ENCODE measurements around the gene CFAP410.
A peak's percentile ranks its signal among the peaks of the same experiment; 100 is the strongest.

Gene CFAP410

DNA sequence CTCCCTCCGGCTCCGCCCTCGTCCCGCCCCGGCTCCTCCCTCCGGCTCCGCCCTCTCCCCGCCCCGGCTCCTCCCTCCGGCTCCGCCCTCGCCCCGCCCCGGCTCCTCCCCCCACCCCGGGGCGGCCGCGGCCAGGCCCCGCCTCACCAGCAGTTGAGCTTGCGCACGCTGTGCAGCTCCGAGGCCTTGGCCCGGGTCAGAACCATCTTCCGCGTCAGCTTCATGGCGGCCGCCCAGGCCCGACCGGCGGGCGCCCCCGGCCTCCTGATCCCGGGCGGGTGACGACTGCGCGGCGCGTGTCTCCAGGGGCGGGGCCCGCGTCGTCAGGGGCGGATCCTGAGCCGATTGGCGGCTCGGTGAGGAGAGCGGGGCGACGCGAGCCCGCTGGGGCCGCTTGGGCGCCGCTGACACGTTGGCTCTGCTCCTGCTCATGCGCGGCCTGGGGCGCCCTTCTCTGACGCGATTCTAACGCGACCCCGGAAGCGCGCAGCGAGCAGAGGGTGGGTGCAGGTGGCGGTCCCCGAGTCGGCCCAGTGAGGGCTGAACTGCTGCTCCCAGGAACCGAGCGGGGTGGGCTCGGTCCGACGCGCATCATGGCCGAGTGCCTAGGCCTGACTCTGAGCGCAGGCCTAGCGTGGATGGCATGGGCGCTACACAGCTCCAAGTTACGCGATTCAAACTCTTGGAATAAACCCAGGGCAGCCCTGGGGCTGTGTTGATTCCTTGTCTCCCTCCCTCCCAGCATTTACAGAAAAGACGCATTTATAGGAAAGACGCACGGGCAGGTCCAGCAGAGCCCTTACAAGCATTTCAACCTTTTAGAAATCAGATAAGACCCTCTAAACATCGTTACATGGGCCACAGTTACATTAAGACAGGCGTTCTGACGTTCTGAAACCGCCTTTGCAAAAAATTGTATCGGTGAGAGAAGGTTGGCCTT lies at the start of gene CFAP410:
CFAP410 (minus strand) TSS at position 420 of the 940 bp plus-strand sequence; CDS start at position 224, 196 bp downstream.
- peak; percentile 92 for DNase-seq

DNA sequence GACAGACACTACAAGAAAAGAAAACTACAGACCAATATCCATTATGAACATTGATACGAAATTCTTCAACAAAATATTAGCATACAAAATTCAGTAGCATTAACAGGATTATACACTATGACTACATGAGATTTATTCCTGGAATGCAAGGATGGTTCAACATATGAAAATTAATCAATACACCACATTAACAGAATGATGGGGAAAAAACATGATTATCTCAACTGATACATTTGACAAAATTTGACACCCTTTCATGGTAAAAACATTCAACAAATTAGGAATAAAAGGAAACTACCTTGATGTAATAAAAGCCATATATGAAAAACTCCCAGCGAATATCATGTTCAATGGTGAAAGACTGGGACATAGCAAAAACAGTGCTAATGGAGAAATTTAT lies 45.8 kb upstream of the CFAP410 start:
- DNase-seq, result no peak

DNA sequence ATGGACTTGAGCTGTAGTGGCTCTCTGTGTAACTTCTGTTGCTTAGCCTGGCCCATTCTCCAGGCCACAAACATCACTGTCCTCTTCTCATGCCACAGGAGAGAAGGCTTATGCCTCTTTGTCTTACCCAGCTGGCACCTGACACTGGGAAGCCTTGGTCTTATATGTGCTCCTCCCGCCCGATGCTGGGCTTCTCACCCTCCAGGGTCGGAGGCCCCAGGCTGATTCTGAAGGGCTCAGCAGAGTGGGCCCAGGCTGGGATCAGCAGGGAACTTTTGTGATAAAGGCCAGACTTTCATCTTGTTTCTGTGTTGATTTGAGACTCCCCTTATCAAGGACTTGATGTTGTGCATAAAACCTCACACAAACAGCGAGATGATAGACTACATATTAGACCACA lies 44.0 kb upstream of the CFAP410 start:
- no peak for DNase-seq

DNA sequence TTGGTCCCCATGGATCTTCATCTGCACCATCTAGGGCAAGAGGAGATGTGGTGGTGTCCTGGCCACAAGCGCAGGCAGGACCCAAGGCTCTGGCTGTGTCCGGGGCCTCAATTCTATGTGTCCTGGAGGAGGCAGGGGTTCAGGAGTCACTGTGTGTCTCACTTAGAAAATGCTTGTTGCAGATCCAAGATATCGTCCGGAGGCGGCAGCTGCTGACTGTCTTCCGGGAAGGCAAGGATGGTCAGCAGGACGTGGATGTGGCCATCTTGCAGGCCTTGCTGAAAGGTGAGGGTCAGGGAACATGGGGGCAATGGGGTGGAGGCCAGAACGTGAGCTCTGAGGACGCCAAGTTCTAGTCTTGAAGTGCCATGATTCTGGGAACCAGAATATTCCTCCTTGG lies 43.3 kb upstream of the CFAP410 start:
- no peak for DNase-seq

DNA sequence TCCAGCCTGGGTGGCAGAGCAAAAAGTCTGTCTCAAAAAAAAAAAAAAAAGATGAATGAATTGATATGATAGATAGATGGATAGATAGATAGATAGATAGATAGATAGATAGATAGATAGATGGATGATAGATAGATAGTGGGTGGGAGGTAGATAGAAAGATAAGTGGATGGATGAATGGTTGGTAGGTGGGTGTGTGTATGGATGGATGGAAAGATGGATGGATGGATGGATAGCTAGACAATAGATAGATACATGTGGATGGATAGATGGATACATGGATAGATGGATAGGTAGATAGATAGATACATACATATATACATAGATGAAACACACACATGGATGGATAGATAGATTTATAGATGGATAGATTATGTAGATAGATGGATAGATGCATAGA lies 42.7 kb upstream of the CFAP410 start:
- DNase-seq, result no peak

DNA sequence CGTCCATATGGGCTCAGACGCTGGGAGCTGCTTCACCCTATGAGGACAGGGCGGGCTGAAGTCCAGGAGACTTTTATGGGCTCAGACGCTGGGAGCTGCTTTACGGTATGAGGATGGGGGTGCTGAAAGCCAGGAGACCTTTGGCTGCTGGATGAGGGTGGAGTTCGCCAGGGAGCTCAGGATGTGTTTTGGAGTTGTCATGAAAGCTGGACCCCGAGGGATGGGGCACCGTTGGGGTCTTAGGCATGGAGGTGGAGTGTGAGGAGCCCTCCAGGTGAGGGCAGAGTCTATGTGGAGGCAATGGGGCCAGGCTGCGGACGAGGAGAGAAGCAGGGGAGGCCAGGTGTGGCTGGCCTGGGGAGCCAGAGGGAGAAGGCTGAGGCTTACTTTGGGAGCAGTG lies 41.7 kb upstream of the CFAP410 start:
- DNase-seq, result no peak

DNA sequence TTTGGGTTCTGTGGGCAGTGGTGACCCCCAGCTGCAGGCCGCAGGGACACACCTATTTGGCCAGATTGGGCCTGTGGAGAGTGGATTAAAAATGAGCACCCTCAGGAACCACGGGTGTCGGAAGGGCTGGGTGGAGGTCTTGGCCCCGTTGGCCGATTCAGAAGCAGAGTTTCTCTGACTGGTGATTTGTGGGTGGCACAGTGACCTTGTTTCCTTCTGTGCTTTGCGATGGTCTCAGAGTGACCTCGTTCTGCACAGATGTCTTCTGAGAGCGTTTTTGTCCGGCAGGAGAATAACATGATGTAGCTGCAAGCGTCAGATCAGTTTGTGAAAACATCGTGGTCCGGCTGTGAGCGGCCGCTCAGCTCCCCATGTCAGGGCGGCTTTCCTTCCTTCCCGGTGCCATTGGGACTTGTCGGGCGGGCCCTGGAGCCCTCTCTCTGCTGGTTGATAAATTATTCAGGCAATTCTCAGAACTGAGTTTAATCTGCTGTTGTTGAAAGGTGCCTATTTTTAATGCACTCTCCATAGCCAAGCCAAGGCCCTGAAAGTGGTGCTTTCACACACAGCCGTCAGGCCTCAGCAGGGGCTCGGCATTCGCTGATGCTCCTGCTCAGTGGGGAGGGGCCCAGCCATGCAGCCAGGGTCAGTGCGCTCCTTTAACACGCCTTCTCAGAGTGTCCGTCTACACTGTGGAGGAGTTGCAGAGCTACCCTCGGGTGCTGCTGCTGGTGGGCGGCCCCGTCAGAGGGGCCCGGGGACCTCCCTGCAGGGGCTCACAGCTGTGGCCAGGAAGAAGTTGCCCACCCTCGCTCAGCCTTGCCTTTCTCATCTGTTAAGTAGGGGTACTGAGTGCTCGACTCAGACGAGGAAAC lies 41.0 kb upstream of the CFAP410 start:
- no peak for DNase-seq

DNA sequence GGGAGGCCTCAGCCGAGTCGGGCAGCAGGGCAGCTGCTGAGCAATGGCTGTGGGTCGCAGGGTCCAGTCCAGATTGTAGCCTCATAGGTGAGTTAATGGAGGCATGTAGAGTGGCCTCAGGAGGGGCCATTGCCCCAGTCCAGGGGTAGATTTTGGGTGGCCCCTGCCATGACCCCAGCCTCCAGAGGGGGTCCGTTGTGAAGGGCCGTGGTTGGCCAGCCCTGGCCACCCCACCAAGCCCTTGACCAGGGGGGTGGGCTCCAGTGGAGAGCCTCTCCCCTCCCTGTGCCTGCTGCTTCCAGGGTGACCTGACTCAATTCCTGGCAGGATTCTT lies 40.3 kb upstream of the CFAP410 start:
- DNase-seq, result no peak

DNA sequence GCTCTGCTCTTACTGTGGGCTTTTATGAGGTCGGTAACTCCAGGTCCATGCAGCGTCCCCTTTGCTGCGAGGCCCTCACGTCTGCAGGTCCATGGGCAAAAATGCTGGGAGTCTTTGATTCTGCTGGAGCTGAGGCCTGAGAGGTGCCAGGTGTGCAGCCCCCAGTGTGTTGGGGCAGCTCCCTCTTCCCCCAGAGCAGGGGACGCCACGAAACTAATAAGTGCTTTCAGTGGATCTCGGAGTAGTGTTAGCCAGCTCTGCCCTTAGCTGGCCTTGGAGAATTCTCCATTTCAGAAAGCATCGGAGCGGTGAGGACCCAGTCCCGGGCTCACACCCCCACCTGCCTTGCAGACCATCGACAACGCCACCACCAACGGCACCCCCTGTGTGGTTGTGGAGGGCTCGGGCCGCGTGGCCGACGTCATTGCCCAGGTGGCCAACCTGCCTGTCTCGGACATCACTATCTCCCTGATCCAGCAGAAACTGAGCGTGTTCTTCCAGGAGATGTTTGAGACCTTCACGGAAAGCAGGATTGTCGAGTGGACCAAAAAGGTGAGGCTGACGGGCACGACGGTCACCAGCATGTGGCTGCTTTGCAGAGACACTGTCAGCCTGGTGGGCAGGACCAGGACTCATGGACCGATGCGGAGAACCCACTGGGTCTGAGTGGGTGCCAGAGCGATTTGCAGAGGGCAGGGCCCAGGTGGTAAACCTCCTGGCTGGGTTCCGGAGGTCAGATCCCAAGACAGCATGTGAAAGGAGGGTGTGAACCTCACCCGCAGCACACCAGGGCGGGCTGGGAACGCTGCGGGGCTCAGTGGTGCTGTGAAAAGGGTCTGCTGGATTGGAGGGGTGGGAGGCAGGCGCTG lies 39.7 kb upstream of the CFAP410 start:
- DNase-seq, result no peak

DNA sequence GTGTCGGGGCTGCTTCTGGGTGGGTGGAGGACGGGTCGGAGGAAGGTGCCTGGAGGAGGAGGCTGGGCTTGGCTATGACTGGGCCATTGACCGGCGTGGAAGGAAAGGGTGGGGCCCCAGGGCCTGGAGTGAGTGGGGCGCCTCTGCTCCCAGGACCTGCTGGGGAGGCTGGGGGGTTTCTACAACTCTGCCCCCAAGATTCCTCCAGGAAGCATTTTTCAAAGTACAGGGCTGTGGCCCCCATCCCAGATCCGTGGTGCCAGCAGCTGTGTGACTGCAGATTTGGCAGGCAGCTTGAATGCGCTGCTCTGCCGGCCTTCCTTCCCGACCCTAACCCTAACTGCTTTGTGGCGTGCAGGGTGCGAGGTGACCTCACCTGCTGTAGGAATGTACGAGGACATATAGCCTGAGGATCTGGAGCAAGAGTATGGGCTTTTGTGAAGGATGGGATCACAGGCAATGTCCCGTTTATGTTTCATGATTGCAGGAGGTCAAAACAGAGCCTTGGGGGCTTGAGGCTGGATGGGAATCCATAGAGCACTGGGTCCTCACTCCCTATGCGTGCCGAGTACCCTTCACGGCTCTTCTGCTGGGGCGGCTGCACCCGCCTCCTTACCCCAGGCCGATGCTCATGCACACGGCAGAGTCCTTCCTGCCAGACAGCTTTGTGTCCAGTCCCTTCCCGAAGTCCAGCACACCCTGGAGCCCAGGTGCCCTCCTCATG lies 38.9 kb upstream of the CFAP410 start:
- DNase-seq, result no peak

DNA sequence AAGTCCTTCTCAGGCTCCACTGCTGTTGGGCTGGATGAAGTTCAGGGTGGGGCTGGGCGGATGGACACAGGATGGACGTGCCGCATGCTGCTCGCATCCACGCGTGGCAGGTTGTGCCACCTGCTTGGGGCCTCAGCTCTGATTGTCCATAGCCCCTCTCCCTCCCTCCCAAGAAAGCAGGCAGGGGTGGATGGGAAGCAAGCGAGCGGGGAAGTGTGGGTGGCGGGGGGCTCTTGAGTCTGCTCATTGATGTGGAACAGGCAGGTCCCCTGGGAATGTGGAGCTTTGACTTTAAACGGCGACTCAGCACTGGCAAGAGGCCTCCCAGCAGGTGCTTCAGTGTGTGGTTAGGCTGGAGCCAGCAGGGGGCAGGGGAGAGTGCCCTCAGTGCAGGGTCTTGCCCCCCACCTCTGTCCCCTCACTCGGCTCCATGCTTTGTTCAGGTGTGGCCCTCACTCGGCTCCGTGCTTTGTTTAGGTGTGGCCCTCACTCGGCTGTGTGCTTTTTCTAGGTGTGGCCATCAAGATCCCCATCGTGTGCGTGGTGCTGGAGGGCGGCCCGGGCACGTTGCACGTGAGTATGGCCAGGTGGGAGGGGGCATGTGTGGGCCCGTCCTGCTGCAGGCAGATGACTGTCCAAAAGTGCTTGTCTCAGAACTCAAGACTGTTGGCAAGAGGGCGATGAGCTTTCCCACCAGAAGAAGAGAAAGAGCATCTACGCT lies 38.2 kb upstream of the CFAP410 start:
- no peak for DNase-seq

DNA sequence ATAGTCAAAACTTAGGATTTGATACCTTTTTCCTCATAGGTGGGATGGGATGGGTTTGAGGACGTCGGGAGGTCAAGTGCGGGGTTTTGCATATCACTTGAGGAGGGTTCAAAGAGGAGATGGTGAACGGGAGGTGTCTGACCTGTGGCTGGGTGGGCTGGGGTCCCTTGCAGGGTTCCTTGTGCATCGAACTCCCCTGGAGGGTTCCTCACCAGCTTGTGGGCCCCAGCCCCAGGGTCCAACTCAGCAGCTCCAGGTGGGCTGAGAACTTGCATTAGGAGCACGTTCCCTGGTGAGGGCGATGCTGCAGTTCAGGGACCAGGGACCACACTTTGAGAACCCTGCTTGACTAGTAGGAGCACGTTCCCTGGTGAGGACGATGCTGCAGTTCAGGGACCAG lies 37.4 kb upstream of the CFAP410 start:
- DNase-seq, result no peak

DNA sequence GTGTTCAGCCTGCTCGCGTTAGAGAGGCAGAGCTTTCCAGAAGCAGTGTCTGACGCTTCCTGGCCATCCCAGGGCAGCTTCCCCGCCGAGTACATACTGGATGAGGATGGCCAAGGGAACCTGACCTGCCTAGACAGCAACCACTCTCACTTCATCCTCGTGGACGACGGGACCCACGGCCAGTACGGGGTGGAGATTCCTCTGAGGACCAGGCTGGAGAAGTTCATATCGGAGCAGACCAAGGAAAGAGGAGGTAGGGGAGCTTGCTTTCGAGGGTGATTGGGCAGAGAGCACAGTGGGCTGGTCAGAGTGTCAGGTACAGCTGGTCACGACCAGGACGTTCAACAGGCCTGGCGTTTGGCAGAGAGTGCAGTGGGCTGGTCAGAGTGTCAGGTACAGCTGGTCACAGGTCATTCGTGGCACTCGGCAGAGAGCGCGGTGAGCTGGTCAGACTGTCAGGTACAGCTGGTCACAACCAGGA lies 36.6 kb upstream of the CFAP410 start:
- no peak for DNase-seq

DNA sequence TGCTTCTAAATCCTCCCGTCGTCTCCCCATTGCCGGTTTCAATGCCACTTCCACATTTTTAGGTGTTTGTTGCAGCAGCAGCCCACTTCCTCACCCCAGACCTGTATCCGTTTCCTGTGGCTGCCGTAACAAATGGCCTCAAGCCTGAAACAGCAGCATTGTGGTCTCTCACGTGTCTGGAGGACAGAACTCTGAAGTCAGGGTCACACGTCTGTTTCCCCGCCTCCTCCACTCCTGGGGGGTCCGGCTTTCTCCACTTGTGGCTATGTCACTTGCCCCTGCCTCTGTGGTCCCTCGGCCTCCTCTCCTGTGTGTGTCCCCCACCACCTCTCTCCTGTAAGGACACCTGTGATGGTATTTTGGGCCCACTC lies 36.1 kb upstream of the CFAP410 start:
- peak; percentile 88 for DNase-seq

DNA sequence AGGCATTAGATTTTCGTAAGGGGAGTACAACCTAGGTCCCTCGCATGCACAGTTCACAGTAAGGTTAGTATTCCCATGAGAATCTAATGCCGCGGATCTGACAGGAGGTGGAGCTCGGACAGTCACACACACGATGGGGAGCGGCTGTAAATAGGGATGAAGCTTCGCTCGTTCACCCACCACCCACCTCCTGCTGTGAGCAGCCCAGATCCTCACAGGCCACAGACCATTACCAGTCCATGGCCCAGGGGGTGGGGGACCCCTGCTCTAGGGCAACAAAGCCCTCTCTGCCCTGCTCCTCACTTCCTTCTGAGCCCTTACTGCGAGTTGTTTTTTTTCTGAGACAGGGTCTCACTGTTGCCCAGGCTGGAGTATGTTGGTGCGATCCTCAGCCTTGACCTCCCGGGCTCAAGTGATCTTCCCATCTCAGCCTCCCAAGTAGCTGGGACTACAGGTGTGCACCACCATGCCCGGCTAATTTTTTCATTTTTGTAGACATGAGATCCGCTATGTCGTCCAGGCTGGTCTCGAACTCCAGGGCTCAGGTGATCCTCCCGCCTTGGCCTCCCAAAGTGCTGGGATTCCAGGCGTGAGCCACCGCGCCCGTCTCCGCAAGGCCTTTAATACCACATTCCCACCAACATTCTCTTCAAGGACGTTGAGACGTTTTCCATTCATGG lies 35.6 kb upstream of the CFAP410 start:
- no peak for DNase-seq

DNA sequence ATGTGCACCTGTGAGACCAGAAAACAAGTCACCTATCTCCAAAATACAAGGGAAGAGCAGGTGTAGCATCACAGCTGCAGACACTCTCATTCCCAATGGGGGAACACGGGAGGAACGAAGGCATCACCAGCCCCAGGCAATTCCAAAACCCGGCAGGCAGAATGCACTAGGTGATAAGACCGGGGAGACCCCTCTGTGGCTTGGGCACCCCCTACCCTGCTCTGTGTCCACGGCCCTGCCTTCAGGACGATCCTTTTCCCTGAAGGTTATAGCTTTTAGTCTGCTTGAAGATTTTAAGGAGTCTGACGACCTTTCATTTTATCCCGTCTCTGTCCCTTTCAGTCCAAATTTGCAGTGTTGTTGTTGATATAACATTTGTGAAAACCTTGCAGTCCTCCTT lies 33.4 kb upstream of the CFAP410 start:
- DNase-seq, result no peak

DNA sequence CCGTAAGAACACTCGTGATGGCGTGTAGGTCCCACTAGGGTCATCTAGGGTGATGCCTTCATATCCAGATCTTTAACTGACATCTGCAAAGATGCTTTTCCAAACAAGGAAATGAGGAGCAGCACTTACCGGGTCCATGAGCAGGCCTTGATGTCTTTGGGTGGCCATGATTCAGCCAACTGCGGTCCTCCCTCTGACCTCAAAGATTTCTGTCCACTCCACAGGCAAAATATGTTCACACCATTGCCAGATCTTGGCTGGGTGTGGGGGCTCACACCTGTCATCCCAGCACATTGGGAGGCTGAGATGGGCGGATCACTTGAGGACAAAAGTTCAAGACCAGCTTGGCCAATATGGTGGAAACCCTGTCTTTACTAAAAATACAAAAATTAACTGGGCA lies 32.4 kb upstream of the CFAP410 start:
- no peak for DNase-seq

DNA sequence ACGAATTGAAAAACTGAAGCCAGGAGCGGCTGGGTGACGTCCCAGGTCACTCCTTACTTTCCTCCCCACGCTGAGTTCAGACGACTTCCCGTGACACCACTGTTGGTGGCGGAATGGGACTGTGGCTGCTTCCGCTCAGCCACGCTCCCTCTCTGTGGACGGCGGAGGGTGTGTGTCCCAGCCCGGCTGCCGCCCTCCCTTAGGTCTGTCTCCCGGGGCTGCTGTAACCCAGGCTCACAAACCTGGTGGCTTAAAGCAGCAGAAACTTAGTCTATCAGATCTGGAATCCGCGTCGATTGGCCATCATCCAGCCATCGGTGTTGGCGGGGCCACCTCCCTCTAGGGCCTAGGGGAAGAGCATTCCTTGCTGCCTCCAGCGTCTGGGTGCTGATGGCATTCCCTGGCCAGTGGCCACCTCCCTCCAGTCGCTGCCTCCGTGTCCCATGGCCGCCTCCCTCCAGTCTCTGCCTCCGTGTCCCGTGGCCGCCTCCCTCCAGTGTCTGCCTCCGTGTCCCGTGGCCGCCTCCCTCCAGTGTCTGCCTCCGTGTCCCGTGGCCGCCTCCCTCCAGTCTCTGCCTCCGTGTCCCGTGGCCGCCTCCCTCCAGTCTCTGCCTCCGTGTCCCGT lies 31.7 kb upstream of the CFAP410 start:
- DNase-seq, result no peak

DNA sequence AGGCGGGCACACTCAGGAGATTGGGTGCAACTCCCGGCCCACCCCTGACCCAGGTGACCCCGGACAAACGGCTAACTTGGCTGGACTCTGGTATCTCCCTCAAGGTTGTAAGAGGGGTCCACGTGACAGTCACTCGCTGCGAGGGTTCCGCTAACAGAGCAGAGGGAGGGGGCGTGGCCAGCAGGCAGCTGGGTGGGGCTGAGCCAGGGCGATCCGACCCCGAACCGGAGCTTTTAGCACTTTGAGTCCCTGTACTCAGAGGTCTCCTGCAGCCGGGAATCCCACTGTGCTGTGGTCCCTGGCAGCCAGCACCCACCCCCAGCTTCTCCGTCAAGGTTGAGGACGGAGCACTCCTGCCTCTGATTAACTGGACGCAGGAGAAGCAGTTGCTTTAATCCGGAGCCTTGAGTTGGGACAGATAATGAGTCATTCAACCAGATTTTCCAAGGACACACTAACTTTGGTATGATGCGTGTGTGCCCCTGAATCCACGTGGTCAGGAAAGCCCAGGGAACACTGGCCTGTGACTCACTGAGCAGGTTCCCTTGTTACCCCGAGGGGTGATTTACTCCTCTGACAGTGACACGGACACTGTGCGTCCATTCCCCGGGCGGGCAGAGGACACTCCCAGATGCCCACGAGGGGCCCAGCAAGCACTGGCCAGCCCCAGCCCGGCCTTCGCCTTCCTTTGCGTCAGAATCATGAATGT lies 31.0 kb upstream of the CFAP410 start:
- no peak for DNase-seq

Data from GF-D8 (cell line).